ENCODE results near the gene ASTN2.
"Not testable (repeated sequence)": the region's sequence is repeated elsewhere in the genome, so short reads cannot be mapped to it uniquely, and the experiment has no call there.

ASTN2 gene

GRCh38 chr9:117072216-117072615, 342.6 kb downstream of the ASTN2 start:
- no peak for DNase-seq

GRCh38 chr9:117071673-117072207, 343.1 kb downstream of the ASTN2 start:
- DNase-seq, result not testable (repeated sequence)

- no peak for DNase-seq
Measured at GRCh38 chr9:117063721-117064471, 351.0 kb downstream of the ASTN2 start.

- DNase-seq, result no peak
Measured at GRCh38 chr9:117060963-117061362, 353.9 kb downstream of the ASTN2 start.

- no peak for DNase-seq
Measured at GRCh38 chr9:117050007-117050406, 364.9 kb downstream of the ASTN2 start.

GRCh38 chr9:117046666-117047327, 368.1 kb downstream of the ASTN2 start:
- DNase-seq, result no peak

- DNase-seq, result no peak
Measured at GRCh38 chr9:117044241-117044640, 370.6 kb downstream of the ASTN2 start.

- DNase-seq, result no peak
Measured at GRCh38 chr9:117043159-117043558, 371.7 kb downstream of the ASTN2 start.

- DNase-seq, result no peak
Measured at GRCh38 chr9:117035546-117035945, 379.3 kb downstream of the ASTN2 start.

- no peak for DNase-seq
Measured at GRCh38 chr9:117034866-117035265, 380.0 kb downstream of the ASTN2 start.

GRCh38 chr9:117030254-117030768, 384.5 kb downstream of the ASTN2 start:
- DNase-seq, result no peak

- no peak for DNase-seq
Measured at GRCh38 chr9:117029341-117029740, 385.5 kb downstream of the ASTN2 start.

- DNase-seq, result no peak
Measured at GRCh38 chr9:117028103-117028858, 386.6 kb downstream of the ASTN2 start.

- no peak for DNase-seq
Measured at GRCh38 chr9:117021906-117022305, 393.0 kb downstream of the ASTN2 start.

GRCh38 chr9:117018966-117019617, 395.8 kb downstream of the ASTN2 start:
- DNase-seq, result no peak

GRCh38 chr9:117017414-117017985, 397.4 kb downstream of the ASTN2 start:
- DNase-seq, result no peak

- DNase-seq, result no peak
Measured at GRCh38 chr9:117014061-117014460, 400.8 kb downstream of the ASTN2 start.

- no peak for DNase-seq
Measured at GRCh38 chr9:117013440-117013995, 401.3 kb downstream of the ASTN2 start.

GRCh38 chr9:117010061-117010460, 404.8 kb downstream of the ASTN2 start:
- no peak for DNase-seq

GRCh38 chr9:117008876-117009275, 406.0 kb downstream of the ASTN2 start:
- DNase-seq, result no peak

- no peak for DNase-seq
Measured at GRCh38 chr9:117008461-117008860, 406.4 kb downstream of the ASTN2 start.

- no peak for DNase-seq
Measured at GRCh38 chr9:117002686-117003085, 412.2 kb downstream of the ASTN2 start.
